Measurements from ENCODE around the gene PPP1R1B.
"Not testable (repeated sequence)": the region's sequence is repeated elsewhere in the genome, so short reads cannot be mapped to it uniquely, and the experiment has no call there.

PPP1R1B gene

DNA sequence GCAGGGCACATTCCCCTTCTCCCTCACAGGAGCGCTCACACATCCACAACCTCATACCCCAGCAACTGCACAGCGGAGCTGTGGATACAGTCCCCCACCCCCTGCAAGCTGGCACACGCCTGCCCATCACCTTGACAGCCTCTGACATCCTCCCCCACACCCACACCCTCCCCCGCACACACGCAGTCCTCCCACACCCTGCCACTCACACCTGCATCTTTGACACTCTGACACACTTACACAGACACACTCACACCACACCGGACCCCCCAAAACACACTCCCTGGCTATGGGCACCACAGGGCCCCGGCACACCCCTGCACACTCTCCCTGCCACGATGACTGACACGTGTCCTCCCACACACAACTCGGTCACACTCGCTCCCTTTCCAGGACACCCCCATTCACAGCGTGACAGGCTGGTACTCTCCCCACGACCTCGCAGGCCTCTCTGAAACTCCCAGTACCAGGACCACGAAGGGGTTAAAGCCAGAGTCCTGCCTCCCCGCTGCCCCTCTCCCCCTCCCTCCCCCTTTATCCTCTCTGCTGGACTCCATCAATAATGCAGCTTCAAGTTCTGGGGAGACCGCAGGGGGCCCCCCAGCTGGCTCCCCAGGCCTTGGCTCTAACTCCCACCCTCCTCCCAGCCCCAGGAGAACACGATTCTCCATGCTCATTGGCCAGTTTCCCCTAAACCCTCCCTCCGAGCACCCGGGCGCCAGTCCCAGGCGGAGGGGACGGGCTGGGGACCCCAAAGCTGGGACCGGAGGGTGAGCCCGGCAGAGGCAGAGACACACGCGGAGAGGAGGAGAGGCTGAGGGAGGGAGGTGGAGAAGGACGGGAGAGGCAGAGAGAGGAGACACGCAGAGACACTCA, at the start of gene PPP1R1B:
Gene PPP1R1B, plus strand, starts transcription at position 782 of the 876 bp plus-strand sequence. CDS start 441 bp downstream, outside the sequence.
- no peak for DNase-seq

DNA sequence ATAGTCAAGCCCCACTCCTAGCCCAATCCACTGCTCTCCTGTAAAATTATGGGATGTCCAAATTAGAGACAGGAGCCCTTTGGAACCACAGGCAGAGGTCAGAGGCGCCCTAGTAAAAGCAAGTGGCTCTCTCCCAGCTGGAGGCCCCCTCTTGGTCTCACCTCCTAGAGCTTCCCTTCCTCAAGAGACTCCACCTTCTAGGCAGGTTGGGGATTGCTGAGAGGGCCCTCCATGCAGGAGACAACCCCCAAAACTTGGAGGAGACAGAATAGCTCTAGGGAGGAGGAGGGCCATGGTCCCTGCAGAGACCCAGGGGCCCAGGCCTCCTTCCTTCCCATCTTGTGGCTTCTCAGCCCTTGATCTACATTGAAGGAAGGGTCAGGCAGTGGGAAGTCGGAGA, 48.5 kb upstream of the PPP1R1B start:
- DNase-seq, result no peak

DNA sequence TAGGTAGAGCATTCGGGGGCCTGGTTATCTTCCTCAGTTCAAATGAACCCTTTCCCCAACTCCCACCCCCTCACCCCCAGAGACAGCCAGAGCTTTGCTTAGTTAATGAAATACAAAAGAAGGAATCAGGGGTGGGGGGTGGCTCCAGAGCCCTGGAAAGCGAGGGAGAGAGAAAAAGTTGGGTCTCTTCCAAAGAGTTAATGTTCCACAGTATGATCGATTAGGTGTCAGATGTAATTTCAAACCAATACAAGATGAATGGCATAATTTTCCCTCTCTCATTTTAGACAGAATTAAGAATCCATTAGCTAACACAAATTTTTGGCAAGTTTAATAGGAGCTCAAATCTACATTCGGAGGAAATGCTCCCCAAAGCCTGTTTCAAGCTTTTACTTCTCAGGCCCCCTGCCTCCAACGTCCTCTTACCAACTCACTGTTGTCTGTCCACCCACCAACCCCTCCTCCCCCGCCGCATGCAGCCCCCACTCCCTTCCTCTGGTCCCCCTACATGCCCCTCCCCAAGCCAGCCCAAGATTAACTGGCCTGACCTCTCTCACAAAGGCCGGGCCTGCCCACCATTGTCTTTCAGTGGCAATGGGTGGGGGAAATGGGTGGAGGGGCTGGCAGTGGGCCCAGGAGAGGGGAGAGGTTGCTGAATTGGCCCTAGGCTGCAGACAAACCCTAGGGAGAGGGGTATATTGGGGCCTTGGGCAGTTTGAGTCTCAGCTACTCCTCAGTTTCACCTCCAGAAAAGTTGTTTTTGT, 47.3 kb upstream of the PPP1R1B start:
- DNase-seq, result no peak

DNA sequence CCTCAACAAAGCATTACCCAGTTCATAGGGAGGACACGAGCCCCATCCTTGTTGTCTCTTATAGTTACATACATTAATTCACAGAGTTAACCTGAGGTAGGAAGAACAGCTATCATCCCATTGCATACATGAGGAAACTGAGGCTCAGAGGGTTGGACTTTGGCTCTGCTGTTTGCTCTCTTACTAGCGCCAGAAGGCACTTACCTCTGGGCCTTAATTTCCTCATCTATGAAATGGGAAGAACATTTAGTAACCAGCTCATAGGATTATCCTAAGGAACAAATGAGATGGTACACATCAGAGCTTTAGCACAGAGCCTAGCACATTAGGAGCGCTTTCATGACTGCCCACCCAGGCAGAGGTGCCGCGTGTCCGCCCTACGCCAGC, 46.7 kb upstream of the PPP1R1B start:
- no peak for DNase-seq

DNA sequence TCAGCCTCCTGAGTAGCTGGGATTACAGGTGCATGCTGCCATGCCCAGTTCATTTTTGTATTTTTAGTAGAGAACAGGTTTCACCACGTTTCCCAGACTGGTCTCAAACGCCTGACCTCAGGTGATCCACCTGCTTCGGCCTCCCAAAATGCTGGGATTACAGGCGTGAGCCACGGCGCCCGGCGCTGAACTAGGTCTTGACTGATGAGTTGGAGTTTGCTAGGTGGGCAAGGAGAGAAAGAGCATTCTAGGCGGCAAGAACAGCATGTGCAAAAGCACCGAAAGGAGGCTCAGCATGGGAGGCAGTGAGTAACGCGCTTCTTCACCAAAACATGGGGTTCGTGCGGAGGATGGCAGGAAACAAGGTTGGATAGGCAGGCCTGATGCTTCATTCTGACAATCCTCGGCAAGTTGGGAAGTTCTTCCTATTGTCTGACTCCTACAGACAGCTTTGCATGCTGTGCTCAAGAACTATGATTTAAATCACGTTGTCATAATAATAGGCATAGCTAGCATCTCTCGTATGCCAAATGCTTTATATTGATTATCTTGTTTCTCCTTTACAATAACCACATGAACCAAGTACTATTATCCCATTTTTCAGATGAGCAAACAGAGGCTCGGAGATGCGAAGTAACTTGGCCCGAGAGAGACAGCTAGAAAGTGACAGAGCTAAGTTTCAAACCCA, 45.5 kb upstream of the PPP1R1B start:
- no peak for DNase-seq

DNA sequence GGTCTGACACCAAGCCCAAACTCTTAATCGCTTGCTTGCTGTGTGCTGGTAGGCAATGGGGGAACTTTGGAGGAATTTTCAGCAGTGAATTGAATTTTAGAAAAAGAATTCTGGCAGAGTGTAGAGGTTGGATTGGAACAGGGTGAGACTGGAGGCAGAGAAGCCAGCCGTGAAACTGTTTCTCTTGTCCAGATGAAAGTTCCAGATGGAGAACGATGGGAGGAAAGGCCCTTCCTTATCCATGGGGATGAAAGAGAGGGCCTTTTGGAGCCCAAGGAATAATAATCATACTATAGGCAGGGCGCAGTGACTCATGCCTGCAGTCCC, 45.0 kb upstream of the PPP1R1B start:
- no peak for DNase-seq

DNA sequence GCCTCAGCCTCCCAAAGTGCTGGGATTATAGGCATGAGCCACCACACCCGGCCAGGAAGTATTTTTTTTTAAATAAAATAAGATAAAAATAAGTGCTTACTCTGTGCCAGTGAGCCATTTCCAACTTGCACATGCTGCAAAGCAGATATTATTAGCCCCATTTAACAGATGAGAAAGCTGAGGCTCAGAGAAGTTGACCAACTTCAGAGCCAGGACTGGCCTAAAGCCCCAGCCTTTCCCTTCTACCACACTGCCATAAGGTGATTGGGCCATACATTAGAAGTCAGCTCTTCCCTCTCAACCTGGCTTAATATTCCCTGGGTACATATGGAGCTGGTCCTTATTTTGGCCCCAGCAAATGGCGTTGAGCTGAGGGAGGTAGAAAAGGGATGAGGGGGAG, 44.1 kb upstream of the PPP1R1B start:
- DNase-seq, result no peak

DNA sequence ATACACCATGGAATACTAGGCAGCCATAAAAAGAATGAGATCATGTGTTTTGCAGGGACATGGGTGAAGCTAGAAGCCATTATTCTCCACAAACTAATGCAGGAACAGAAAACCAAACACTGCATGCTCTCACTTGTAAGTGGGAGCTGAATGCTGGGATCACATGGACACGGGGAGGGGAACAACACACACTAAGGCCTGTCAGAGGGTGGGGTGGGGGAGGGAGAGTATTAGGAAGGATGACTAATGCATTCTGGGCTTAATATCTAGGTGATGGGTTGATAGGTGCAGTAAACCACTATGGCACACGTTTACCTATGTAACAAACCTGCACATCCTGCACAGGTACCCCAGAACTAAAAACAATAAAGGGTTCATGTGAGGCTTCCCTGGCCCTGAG, 36.6 kb upstream of the PPP1R1B start:
- not testable (repeated sequence) for DNase-seq

DNA sequence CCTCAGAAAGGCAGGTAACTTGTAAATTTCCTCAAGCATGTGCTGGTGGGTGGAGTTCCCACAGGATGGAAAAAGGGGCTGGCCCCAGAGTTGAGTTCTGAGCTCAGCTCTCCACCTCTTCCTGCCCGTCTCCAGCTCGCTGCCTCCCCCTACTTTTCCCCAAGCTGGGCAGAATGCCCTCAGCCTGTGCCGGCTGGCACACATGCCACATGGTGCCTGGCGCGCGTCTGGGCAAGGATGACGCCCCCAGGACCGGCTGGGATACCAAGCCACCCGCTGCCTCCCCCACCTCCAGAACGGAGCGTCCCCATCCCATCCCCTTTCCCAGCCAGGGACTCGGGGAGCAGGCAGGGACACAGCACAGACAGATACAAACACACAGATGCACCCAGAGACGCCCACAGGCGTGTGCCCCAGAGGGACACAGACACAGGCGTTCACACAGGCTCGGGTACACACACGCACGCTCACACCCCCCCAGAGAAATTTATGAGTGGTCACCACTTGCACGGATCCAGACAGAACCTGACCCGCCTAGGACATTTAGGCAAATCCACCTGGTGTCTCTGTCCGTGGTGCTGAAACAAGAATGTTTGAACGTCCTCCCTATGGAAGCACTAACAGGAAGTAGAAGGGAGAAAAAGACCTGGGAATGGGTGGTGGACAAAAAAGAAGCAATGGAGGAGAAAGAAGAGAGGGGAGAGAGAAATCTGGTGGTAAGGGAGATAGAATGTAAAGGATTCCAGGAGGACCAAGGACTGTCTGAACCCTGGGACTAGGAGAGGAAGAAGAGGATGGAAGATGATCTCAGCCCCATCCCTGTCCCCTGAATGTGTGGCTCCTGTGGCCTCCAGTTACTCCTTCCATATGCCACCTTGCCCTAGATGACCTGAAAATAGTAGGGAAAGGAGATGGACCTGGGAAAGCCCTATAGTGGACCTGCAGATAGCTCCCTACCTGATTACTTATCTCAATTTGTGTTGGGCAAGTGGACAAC, 34.5 kb upstream of the PPP1R1B start:
- DNase-seq, result peak; percentile 61

DNA sequence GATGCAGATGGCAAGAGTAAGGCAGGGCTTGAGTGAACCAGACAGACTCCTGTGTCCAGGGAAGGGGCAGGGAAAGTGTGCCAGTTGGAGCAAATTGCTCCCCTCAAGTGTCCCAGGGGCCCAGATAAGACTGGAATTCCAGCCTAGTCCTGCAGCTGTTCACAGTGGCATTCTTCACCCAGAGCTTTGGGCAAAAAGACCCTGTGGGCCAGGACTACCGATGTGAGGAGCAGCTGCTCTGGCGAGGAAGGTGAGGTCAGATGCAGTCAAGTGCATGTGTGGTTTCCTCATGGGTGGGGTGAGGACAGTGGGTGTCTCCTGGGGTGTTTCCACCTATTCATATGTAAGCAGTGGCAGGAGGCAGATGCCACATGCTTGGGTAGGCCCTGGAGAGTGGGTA, 33.4 kb upstream of the PPP1R1B start:
- no peak for DNase-seq

DNA sequence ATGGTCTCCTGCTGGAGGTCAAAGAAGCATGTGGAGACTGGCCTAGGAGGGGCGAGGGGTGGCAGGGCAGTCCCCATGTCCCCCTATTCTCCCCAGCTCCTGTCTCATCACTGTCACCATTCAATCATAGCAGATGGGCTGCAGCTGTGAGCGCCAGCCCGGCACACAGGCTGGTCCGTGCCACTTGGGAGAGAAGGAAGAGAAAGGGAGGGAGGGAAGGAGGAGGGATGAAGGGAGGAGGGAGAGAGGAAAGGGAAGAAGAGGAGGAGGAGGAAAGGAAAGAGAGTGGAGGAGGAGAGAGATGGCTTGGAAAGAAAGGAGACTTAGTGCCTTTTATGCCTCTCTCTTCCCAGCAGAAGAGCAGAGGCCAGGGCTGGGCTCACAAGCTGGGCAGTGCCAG, 31.5 kb upstream of the PPP1R1B start:
- no peak for DNase-seq

DNA sequence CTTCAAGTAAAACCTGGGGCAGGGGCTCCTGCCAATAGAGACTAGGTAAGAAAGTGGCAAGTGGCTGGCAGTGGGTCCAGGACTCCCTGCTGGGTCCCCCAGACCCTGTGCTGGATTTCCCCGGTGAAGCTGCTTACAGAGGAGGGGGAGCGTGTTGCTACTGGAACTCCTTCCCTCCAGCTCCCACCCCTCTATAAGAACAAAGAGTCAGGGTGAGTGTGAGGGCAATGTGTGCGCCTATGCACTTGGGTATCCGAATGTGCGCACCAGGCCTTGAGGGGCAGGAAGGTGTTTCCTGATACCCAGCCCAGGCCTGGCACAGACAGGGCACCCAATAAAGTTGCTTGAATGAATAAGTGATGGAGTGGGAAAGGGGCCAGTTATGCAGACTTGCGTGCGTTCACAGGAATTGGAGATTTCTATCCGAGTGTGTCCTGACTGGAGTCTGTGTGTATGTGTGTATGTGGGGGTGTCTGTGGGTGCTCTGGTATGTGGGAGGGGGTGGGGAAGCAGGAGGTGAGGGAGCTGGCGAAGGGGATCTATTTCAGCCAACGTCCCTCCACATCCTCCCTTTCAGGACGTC, 30.7 kb upstream of the PPP1R1B start:
- DNase-seq, result no peak

DNA sequence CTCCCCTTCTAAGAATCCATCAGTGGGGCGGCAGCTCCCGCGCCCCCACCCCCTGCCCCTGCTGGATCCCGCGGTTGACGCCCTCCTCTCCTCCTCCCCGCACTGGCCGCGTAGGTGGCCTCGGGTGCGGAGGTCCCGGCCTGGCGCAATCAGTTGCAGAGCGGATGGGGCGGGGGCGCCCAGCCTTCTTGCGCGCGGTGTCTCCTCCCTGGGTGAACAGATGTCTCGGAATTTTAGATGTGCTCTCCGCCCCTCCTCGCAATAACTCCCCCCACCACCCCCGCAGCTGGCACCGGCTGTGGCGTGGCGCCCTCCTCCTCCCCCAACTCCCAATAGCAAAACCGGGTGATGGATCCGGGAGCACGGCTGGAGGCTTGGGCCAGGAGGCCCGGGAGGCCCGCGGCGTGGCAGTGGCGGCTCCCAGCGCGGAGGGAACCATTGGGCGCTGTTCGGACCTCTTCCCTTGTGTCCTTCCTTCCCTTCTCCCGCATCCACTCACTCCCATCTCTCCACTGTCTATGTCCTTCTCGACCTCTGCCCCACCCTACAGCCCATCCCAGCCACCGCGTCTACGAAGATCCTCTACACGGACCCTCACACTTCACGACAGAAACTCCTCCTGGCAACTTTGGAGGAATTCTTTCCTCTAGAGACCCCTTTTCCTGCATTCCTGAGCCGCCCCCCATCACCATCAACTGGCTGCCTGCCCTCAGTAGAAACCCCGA, 30.0 kb upstream of the PPP1R1B start:
- DNase-seq, result no peak

DNA sequence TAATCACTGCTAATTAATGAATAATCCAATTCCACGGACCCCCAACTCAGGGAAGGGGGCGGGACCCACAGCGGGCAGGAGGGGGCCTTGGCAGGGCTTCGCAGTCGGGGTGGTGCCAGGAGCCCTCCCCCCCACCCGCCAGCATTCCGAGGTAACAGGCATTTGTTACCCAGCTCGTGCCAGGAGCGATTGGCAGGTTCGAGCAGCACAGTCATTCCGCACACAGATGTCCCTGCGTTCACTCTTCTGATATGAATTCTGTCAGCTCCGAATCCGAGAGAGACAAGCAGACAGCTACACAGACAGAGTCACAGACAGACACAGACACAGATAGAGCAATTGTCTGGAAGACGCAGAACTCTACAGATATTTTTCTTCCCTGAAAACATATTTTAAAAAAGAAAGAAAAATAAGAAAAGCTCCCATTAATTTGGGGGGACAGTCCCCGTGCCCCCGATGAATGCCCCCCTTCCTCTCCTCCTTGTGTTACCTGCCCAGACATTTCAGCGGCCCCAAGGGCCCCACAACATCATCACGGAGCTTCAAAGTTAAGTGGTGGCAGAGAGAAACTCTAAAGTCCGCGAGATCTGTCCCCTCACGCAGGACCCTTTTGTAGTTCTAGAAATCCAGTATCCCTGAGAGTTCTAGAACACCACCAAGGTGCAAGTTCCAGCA, 29.2 kb upstream of the PPP1R1B start:
- no peak for DNase-seq

DNA sequence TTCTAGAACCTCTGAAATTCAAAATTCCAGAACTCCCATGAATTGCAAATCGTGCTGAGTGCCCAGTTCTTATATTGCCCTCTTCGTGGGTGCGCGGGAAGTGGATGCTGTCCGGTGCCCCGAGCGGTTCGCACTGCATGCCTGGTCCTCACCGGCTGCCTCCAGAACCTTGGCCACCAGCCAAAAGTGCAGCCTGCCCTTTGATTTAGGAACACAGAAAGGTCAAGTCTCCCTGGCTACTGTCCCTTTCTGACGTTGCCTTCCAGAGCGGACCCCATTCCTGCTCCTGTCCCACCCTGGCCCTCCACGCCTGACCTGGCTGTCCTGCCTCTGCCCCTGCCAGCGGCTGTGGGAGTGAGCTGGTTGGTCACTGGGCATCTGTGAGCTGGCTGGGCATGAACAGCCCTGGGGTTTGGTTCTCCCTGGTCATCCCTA, 28.7 kb upstream of the PPP1R1B start:
- DNase-seq, result no peak

DNA sequence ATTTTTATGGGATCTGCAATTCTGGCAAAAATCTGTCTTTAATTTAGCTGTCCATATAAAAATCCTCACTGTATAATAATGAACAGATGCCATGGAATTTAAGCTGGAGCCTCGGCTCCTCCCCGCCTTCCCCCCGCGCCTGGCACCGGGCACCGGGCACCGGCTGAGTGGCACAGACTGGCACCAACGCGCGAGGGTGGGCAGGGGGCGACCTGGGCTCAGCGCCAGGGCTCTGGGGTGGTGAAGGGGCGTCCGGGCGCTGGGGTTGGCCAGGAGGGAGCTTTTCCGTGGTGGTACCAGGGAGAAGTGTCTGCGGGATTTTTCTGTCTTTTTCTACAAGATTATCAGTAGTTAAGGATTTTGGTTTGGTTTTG, 28.1 kb upstream of the PPP1R1B start:
- no peak for DNase-seq

DNA sequence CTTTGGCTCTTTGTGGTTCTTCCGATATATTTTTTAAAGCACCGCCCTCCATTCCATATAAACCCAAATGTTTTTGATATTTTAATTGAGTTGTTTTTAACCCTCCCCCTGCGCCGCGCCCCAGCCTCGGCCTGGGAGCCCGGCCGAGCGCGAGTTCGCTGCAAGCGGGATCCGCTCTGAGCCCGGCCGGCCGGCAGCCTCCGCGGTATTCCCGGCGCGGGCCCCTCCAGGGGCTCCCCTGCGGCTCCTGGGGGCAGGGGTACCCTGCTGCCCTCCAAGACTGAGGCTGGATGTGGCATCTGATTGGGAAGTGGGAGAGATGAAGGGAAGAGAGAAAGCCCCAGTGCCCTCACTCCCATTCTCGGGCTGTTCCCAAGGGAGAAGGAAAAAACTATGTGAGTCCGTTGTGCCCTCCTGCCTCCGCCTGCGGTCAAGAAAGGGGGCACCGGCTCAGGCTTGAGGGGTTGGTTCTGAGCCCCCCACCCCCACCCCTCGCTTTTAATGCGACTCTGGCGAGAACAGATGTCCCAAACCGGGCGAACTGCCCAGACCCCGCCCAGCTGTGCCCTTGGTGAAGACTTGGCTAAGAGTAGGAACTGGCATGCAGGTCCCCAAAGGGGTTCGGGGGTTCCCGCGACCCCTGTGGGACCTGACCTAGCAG, 27.6 kb upstream of the PPP1R1B start:
- DNase-seq, result no peak

DNA sequence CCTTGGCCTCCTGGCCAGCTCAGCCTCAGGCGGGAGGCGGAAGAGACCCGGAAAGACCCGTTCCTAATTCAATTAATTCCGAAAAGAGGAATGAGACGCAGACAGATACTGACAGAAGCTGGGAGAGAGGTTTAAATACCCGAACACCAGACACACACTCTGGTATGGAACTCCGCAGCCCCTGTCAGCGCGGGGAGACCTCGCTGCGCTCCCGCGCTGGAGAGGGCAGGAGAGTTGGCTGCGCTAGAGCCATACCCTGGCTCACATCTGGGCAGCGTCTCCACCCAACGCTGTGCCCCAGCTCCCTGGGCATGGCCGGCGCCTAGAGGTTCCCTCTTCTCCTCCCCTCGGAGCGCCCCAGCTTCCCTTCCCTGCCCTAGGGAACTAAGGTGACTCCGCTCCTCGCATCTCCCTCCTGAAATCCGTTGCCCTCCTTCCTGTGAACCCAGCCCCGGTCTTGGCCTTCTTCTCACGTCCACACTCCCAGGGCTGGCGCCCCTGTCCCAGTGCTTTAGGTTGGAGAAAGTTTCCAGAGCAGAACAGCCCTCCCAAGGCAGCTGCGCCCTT, 27.0 kb upstream of the PPP1R1B start:
- DNase-seq, result no peak

DNA sequence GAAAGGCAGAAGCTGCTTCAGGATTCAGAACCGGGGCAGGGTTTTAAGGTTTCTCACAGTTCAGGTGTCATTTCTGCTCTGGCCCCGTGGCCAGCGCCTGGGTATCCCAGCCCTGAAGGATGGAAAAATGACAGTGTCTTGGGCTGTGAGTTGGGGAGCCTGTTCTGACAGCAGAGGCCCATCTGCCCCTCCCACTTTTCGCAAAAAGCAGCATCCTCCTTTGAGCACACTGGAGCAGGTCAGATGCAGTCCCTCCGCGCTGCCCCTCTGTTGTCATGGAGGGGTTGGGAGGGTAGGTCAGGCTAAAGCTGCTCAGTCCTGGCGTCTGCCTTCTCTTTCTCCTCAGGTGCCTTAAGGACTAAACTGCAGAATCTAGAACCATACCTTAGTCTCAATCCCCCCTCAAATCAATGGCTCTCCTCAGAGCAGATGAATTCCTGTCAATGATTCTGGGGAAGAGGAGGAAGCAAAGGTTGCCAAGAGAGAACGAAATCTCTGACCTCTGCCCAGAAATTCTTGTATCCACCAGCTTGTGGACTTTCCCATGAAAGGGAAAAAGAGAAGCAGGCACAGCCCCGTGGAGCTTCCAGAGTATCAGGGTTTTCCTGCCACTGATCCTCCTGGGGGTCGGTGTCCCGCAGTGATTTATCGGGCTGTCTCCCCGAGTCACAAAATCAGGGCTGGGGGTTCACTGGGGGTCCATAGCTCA, 26.3 kb upstream of the PPP1R1B start:
- no peak for DNase-seq

All from hematopoietic multipotent progenitor cell treated with erythropoietin and hydrocortisone succinate and interleukin-3 and kit ligand, for 8 days (in vitro differentiated cells).